NCI-H1417 (cell line): ENCODE data around the gene XBP1.
A peak's percentile ranks its signal among the peaks of the same experiment; 100 is the strongest.
"Not testable (repeated sequence)": the region's sequence is repeated elsewhere in the genome, so short reads cannot be mapped to it uniquely, and the experiment has no call there.

Source experiments
- DNase-seq, 3 experiments: peaks; one replicate each; lab custom pipeline; 2025; lab: John Stamatoyannopoulos, UW

The XBP1 gene

DNA sequence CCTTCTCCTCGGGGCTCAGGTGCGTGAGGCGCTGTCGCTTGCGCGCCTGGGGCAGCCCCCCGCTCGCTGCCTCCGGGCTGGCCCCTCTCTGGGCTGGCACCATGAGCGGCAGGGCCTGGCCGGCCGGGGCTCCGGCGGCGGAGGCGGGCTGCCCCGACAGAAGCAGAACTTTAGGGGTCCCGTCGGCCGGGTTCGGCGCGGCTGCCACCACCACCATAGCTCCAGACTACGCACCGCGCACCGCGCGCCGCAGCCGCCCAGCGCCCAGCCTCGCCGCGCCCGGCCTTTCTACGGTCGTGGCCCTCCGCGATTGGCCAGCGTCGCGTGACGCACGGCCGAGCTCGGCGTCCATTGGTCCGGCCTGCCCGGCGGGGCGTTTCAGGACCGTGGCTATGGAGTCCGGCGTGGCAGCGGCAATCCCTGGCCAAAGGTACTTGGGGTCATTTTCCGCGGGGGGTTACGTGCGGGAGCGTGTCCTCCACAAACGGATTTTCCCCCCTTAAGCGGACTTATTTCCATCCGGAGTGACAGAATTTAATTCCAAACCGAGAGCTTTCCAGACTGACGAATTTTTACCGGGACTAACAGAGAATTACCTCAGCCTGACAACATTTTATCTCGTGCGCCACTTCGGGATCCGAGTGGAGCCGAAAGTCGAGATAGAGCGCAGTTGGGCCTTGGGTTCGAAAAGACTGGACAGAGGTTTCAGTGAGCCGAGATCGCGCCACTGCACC, at the start of gene XBP1:
TSS of gene XBP1 (minus strand) at position 262 of the 734 bp plus-strand sequence.
- peak; percentile 87 to 91 (median 89) for DNase-seq

- no peak for DNase-seq
Measured at GRCh38 chr22:28846994-28847393, 46.6 kb upstream of the XBP1 start.

DNA sequence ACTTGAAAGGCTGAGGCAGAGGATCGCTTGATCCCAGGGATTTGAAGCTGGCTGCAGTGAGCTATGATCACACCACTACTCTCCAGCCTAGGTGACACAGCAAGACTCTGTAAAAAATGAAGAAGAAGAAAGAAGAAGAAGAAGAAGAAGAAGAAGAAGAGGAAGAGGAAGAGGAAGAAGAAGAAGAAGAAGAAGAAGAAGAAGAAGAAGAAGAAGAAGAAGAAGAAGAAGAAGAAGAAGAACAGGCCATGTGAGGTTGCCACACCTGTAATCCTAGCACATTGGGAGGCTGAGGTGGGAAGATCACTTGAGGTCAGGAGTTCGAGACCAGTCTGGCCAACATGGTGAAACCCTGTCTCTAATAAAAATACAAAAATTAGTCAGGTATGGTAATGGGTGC, 43.9 kb upstream of the XBP1 start:
- DNase-seq, result not testable (repeated sequence)

DNA sequence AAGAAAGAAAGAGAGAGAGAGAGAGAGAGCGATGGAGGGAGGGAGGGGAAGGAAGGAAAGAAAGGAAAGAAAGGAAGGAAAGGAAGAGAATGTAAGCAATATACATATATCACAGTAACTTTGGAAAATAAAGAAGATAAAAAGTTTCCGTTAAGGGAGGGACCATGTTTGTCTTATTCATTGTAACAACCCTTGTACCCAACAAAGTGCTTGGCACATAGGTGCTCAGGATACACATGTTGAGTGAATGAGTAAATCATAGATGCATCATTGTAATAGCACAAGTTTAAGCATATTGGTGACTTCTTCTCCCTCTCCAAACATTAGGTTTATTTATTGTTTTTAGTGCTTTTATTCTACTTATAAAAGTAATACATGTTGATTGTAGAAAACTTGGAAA, 43.3 kb upstream of the XBP1 start:
- DNase-seq, result no peak

GRCh38 chr22:28841111-28841510, 40.7 kb upstream of the XBP1 start:
- DNase-seq, result no peak

GRCh38 chr22:28838971-28839370, 38.6 kb upstream of the XBP1 start:
- no peak for DNase-seq

DNA sequence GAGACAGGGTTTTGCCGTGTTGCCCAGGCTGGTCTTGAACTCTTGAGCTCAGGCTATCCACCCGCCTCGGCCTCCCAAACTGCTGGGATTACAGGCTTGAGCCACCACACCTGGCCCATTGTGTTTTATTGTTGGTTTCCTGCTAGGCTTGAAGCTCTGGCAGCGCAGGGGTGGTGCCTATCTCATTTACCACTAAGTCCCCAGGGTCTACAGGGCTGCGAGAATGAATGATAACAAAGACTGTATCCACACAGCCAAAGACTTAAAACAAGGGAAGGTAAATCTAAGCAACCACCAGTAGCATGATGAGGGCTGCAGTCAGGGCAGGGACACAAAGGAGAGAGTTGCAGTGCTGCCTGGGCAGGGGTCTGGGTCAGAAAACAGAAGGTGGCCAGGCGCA, 37.3 kb upstream of the XBP1 start:
- no peak for DNase-seq

DNA sequence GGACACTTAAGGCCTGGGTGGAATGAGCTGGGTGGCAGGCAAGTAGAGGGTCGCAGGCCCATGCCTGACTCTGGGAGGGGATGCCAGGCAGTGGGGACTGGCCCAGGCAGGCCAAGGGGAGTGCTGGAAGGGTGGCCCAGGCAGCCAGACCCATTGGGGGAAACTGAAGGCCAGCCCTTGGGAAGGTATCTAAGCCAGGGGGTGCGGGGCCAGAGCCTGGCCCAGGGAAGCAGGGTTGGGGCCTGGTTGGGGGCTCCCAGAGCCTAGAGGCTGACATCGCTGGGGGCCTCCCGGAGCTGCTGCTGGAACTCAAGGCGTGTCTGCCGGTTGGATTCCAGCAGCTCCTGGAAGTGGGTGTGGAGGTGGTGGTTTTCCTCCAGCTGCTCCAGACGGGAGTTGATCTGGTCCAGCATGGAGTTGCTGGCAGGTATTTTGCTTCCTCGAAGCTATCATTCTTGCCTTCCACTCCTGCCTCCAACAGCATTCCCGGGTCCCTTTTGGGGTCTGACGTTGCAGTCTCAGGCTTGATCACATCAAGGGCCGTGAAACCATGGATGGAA, 35.3 kb upstream of the XBP1 start:
- no peak for DNase-seq

- no peak for DNase-seq
Measured at GRCh38 chr22:28833276-28833923, 33.0 kb upstream of the XBP1 start.

- DNase-seq, result no peak
Measured at GRCh38 chr22:28832731-28833130, 32.4 kb upstream of the XBP1 start.

DNA sequence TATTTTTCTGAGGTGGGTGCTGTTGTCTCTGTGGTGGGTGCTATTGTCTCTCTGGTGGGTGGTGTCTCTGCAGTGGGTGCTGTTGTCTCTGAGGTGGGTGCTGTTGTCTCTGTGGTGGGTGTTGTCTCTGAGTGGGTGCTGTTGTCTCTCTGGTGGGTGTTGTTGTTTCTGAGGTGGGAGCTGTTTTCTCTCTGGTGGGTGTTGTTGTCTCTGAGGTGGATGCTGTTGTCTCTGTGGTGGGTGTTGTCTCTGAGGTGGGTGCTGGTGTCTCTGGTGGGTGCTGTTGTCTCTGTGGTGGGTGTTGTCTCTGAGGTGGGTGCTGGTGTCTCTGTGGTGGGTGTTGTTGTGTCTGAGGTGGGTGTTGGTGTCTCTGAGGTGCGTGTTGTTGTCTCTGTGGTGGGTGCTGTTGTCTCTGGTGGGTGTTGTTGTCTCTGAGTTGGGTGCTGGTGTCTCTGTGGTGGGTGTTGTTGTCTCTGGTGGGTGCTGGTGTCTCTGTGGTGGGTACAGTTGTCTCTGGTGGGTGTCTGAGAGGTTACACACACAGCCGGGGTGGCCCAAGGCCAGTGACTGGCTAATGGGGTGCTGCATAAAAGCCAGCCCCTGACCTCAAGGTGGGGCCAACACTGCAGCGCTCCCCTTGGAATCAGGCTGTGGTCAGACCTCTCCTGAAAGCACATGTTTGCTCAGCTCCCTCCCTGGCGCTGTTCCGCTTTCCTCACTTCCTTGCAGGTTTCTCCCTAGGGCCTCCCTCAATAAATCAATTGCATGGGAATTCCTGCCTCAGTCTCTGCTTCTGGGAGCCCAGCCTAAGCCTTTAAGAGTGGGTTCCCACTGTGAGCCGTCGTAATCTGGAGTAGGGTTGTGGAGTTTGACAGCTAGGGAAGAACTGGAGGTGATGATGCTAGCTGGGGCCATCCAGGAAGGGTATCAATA, 31.0 kb upstream of the XBP1 start:
- no peak for DNase-seq

DNA sequence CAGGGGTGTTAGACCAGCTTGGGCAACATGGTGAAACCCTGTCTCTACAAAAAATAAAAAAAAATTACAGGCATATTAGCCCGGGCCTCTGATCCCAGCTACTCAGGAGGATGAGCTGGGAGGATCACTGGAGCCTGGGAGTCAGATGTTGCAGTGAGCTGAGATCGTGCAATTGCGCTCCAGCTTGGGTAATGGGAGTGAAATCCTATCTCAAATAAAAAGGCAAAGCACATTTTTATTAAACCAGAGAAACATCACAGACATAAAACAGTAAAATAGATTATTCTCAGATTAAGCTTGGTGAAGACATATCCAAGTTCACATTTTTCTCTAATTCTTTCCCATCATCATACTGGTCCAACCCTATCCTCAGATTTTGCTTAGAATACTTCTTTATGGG, 30.1 kb upstream of the XBP1 start:
- DNase-seq, result no peak

- peak; percentile 33 to 70 (median 68) for DNase-seq
Measured at GRCh38 chr22:28829358-28830181, 29.2 kb upstream of the XBP1 start.

DNA sequence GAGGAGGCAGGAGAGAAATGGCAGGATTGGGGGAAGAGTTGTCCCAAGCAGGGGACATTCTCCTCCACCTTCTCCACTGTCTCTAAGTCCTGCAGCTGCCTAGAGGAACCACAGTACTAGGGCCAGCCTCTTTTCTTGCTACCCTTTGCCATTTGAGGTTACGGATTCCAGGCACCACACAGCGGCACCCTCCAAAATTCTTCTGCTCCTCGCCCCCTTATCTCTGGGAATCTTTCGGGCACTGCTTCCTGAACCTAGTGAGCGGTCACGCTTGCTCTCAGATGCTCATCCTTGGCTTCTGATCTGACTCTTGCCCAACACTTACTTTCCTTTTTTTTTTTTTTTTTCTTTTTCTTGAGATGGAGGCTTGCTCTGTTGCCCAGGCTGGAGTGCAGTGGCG, 26.6 kb upstream of the XBP1 start:
- DNase-seq, result no peak

GRCh38 chr22:28826430-28826829, 26.1 kb upstream of the XBP1 start:
- not testable (repeated sequence) for DNase-seq

- not testable (repeated sequence) for DNase-seq
Measured at GRCh38 chr22:28824455-28824854, 24.1 kb upstream of the XBP1 start.

DNA sequence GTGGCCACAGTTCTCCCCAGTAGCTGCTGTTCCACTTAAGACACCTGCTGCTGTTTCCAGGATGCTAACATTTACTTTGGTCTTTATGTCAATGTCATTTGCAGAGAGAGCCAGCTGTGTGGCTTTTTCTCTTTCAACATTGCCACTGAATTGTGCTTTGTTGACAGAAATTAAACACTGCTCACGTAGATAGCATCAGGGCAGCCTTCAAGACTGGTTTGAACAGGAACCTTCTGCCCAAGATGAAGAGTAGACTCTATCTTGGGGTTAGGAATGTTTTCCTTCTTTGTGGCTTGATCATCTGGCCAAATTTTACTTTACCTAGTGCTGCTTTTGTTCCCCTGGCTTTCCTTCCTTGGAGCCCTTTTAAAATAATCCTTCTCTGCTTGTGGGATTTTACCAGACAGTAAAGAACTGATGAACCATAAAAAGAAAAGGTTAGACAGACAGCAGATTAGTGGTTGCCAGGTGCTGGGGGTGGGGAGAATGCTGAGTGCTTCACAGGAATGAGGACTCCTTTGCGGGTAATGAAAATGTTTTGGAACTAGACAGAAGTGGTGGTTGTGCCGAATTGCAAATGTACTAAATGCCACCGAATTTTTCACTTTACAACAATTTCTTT, 22.7 kb upstream of the XBP1 start:
- peak; percentile 69 to 90 (median 84) for DNase-seq

- no peak for DNase-seq
Measured at GRCh38 chr22:28821452-28821851, 21.1 kb upstream of the XBP1 start.

- no peak for DNase-seq
Measured at GRCh38 chr22:28820885-28821284, 20.5 kb upstream of the XBP1 start.

GRCh38 chr22:28819253-28820096, 19.1 kb upstream of the XBP1 start:
- DNase-seq, result peak in 1 of 3 experiments; percentile 8
